GM12891 (cell line): Measurements from ENCODE around the gene HLTF.

ENCODE experiments used
- PAX5 ChIP-seq: IDR thresholded peaks from 2 replicates; pipeline ENCODE4 v1.6.1; 2011; ENCODE audit warnings: low read length, moderate library complexity, mild to moderate bottlenecking; ENCODE audit not compliant: insufficient read depth, severe bottlenecking
- POLR2A ChIP-seq: IDR thresholded peaks from 2 replicates; pipeline ENCODE4 v1.6.1; 2011; ENCODE audit warnings: low read depth, low read length, control low read depth
- POLR2AphosphoS5 ChIP-seq: IDR thresholded peaks from 2 replicates; pipeline ENCODE4 v1.6.1; 2011; ENCODE audit warnings: low read depth, low read length, control low read depth
- POU2F2 ChIP-seq: IDR thresholded peaks from 2 replicates; pipeline ENCODE4 v1.6.1; 2011; ENCODE audit warnings: low read depth, mild to moderate bottlenecking, control low read depth, low read length, moderate library complexity
- SPI1 ChIP-seq: IDR thresholded peaks from 2 replicates; pipeline ENCODE4 v1.6.1; 2011; ENCODE audit warnings: low read depth, low read length, control low read depth
- TAF1 ChIP-seq: IDR thresholded peaks from 2 replicates; pipeline ENCODE4 v1.6.1; 2011; ENCODE audit warnings: low read depth, low read length, control low read depth

- TF ChIP-seq POLR2A = no peak
- TF ChIP-seq SPI1 = no peak
- TF ChIP-seq POLR2AphosphoS5 = no peak
- TF ChIP-seq TAF1 = no peak
- no peak for TF ChIP-seq PAX5
- no peak for TF ChIP-seq POU2F2
Measured at GRCh38 chr3:149016669-149017541, 69.4 kb downstream of the HLTF start.
